Activated CD4-positive, alpha-beta T cell treated with anti-CD3 and anti-CD28 coated beads for 36 hours (primary cell): ENCODE results near the gene TIMP2. TPM values are rescaled to one million over a fixed set of nuclear protein-coding genes. Genes with fewer than 3 reads are reported as not detected.
"Not testable (repeated sequence)": the region's sequence is repeated elsewhere in the genome, so short reads cannot be mapped to it uniquely, and the experiment has no call there.

Experiments used
- ATAC-seq: fragments of 200-7000 bp; cut with Tn5 transposase; one replicate; pipeline ENCODE4 v1.10.0; 2021; ENCODE audit warnings: mild to moderate bottlenecking, moderate library complexity
- CTCF ChIA-PET: fragments of 350-600 bp; sonication (Branson Sonifier 250); formaldehyde crosslinking; loops from one replicate; lab custom pipeline; 2021; ENCODE audit warnings: antibody characterized with exemption; lab: Charles Lee
- POLR2A ChIA-PET: fragments of 350-600 bp; sonication (Branson Sonifier 250); formaldehyde crosslinking; loops from one replicate; lab custom pipeline; 2021; ENCODE audit warnings: antibody characterized with exemption, inconsistent platforms; lab: Charles Lee
- DNase-seq: peaks from one replicate; pipeline ENCODE4 v3.0.0-alpha.2; 2020
- H3K27ac Mint-ChIP-seq: one replicate; pipeline ENCODE4 v1.8.0; 2021; ENCODE audit warnings: mixed read lengths
- H3K27me3 Mint-ChIP-seq: one replicate; pipeline ENCODE4 v1.8.0; 2021; ENCODE audit warnings: mixed read lengths
- H3K36me3 Mint-ChIP-seq: one replicate; pipeline ENCODE4 v1.8.0; 2021; ENCODE audit warnings: low read depth, mixed read lengths
- H3K4me1 Mint-ChIP-seq: one replicate; pipeline ENCODE4 v1.8.0; 2021; ENCODE audit warnings: mixed read lengths
- H3K4me3 Mint-ChIP-seq: one replicate; pipeline ENCODE4 v1.8.0; 2021; ENCODE audit warnings: mild to moderate bottlenecking, moderate library complexity, mixed read lengths
- H3K9me3 Mint-ChIP-seq: one replicate; pipeline ENCODE4 v1.8.0; 2021; ENCODE audit warnings: low read depth, mixed read lengths
- intact Hi-C, 2 experiments: fragments of 100-400 bp; cut with DNase I in 1 of 2; cut with micrococcal nuclease in 1 of 2; formaldehyde crosslinking; loops; one replicate each; pipeline versions ENCODE4 v1.14.2 to v1.15.1; 2022 to 2024; cut with DNase I, micrococcal nuclease
- total RNA-seq, 2 experiments: library from RNA; stranded (reverse); gene quantifications; one replicate each; pipeline ENCODE4 v1.2.3, GENCODE V29; 2021

TIMP2 gene
- total RNA-seq, 2 experiments from 2014 or later = 1.6 to 1.9 TPM

DNA sequence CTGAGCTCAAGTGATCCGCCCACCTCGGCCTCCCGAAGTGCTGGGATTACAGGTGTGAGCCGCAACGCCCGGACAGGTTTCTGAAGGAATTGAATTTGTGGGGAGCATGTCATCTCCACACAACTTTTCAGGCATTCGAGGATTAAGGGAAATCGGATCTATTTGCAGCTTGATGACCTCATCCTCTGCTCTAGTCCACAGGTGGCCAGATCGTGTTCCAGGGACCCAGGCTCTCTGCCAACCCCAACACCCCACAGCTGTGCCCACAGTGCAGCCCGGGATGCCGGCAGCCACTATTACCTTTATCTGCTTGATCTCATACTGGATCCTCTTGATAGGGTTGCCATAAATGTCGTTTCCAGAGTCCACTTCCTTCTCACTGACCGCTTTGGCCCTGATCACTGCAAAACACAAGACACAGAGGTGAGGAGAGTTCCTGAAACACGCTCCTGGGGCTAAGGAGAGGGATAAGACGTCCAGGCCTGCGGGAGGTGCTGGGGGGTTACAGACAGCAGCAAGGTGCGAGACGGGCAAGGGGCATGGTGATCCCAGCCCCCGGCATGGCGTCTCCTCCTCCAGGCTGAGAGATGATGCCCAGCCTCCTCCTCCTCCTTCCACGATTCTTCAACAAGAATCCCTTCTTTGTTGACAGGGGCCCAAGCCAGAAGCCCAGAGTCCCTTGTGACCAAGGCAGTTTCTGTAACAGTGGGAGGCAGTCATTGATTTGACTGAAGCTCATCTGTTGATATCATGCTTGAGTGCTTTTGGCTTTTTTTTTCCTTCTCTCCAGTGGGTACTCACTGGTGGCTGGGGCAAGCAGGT, 51.5 kb downstream of the TIMP2 start:
- Mint-ChIP-seq H3K27me3 (no peaks in the 10 kb centered on the region), H3K9me3 (no peaks in the 10 kb centered on the region), H3K36me3 (no peaks in the 10 kb centered on the region), H3K4me3 (no peak overlapping the region), H3K4me1 (peaks cover 5% of the 10 kb centered on the region), H3K27ac (no peak overlapping the region)
- ChIA-PET POLR2A (no interaction called here), CTCF (interaction anchor here (0.6 to 4.2 kb wide), 3 partner anchors 8 to 519 kb away, joined by 3 to 26 read pairs (median 3); no protein-coding TSS in a partner anchor)
- DNase-seq (no peak), ATAC-seq (no peak)
- intact Hi-C loops = no loop called here

- CTCF ChIA-PET = interaction anchor here (0.6 kb wide), 1 partner anchor 16 kb away, joined by 3 read pairs; no protein-coding TSS in a partner anchor
- intact Hi-C loops = no loop called here
- Mint-ChIP-seq H3K9me3 (no peaks in the 10 kb centered on the region), H3K36me3 (no peaks in the 10 kb centered on the region), H3K4me3 (no peak overlapping the region), H3K27ac (no peak overlapping the region), H3K4me1 (peaks cover 4% of the 10 kb centered on the region), H3K27me3 (no peaks in the 10 kb centered on the region)
- POLR2A ChIA-PET = no interaction called here
- ATAC-seq (no peak), DNase-seq (no peak)
These were observed 52.7 kb downstream of the TIMP2 start for GRCh38 chr17:78872486-78872885.

- no peak for ATAC-seq
- no peak for DNase-seq
- no peak overlapping the region for H3K27ac Mint-ChIP-seq
- H3K9me3 Mint-ChIP-seq = no peaks in the 10 kb centered on the region
- no peaks in the 10 kb centered on the region for H3K36me3 Mint-ChIP-seq
- intact Hi-C loops = no loop called here
- peaks cover 3% of the 10 kb centered on the region for H3K4me1 Mint-ChIP-seq
- no peaks in the 10 kb centered on the region for H3K27me3 Mint-ChIP-seq
- H3K4me3 Mint-ChIP-seq = no peak overlapping the region
- POLR2A ChIA-PET = no interaction called here
- CTCF ChIA-PET = no interaction called here
These were observed 54.6 kb downstream of the TIMP2 start for GRCh38 chr17:78870621-78871020.

- Mint-ChIP-seq H3K4me3 (no peak overlapping the region), H3K36me3 (no peaks in the 10 kb centered on the region), H3K4me1 (peaks cover 3% of the 10 kb centered on the region), H3K27me3 (no peaks in the 10 kb centered on the region), H3K27ac (no peak overlapping the region), H3K9me3 (no peaks in the 10 kb centered on the region)
- ChIA-PET POLR2A (no interaction called here), CTCF (interaction anchor here (0.6 to 0.7 kb wide), 2 partner anchors 74 to 207 kb away, joined by 3 read pairs; no protein-coding TSS in a partner anchor)
- intact Hi-C loops = no loop called here
- ATAC-seq (no peak), DNase-seq (no peak)
These were observed 56.8 kb downstream of the TIMP2 start for GRCh38 chr17:78868391-78868790.

- POLR2A ChIA-PET = not testable (repeated sequence)
These were observed 58.1 kb downstream of the TIMP2 start for GRCh38 chr17:78867046-78867445.

GRCh38 chr17:78865682-78866390, 59.4 kb downstream of the TIMP2 start:
- Mint-ChIP-seq H3K4me3 (no peak overlapping the region), H3K27me3 (no peaks in the 10 kb centered on the region), H3K4me1 (peaks cover 3% of the 10 kb centered on the region), H3K36me3 (no peaks in the 10 kb centered on the region), H3K9me3 (no peaks in the 10 kb centered on the region), H3K27ac (no peak overlapping the region)
- ChIA-PET CTCF (interaction anchor here (0.5 to 3.0 kb wide), 35 partner anchors 9 to 1796 kb away, joined by 3 to 37 read pairs (median 4); partner anchors contain the start of gene CEP295NL), POLR2A (interaction anchor here (1.7 kb wide), 1 partner anchor 106 kb away, joined by 5 read pairs; no protein-coding TSS in a partner anchor)
- ATAC-seq (peak; percentile 75), DNase-seq (peak; percentile 81)
- intact Hi-C loops = loop anchor here (1.0 to 2.0 kb wide), 2 partner anchors 59 to 105 kb away; partner anchors contain the start of gene TIMP2 (in 2 of the 2)

More at GRCh38 chr17:78867046-78867445, 58.1 kb downstream of the TIMP2 start:
- H3K27ac Mint-ChIP-seq, intact Hi-C loops, H3K27me3 Mint-ChIP-seq, H3K36me3 Mint-ChIP-seq, DNase-seq, H3K4me1 Mint-ChIP-seq, H3K9me3 Mint-ChIP-seq, H3K4me3 Mint-ChIP-seq, ATAC-seq: not testable (repeated sequence)
- CTCF ChIA-PET = interaction anchor here (0.6 to 3.0 kb wide), 6 partner anchors 9 to 346 kb away, joined by 4 to 37 read pairs (median 9); no protein-coding TSS in a partner anchor

DNA sequence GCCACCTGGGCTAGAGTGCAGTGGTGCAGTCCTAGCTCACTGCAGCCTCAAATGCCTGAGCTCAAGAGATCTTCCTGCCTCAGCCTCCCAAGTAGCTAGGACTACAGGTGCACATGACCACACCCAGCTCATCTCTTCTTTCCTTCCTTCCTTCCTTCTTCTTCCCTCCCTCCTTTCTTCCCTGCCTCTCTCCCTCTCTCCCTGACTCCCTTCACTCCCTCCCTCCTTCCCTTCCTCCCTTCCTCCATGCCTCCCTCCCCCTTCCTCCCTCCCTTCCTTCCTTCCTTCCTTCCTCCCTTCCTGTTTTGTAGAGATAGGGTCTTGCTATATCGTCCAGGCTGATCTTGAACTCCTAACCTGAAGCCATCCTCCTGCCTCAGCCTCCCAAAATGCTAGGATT, 61.1 kb downstream of the TIMP2 start:
- no peak overlapping the region for H3K4me3 Mint-ChIP-seq
- intact Hi-C loops = loop anchor here (2.0 kb wide), 1 partner anchor 61 kb away; the partner anchor contains the start of gene TIMP2 (in 2 of the 2)
- POLR2A ChIA-PET = no interaction called here
- CTCF ChIA-PET = interaction anchor here (0.7 kb wide), 1 partner anchor 150 kb away, joined by 3 read pairs; no protein-coding TSS in a partner anchor
- H3K27me3 Mint-ChIP-seq = no peaks in the 10 kb centered on the region
- no peaks in the 10 kb centered on the region for H3K36me3 Mint-ChIP-seq
- DNase-seq = no peak
- peaks cover 3% of the 10 kb centered on the region for H3K4me1 Mint-ChIP-seq
- ATAC-seq = no peak
- H3K9me3 Mint-ChIP-seq = no peaks in the 10 kb centered on the region
- H3K27ac Mint-ChIP-seq = no peak overlapping the region

- Mint-ChIP-seq H3K36me3 (no peaks in the 10 kb centered on the region), H3K27ac (no peak overlapping the region), H3K4me3 (no peak overlapping the region), H3K9me3 (no peaks in the 10 kb centered on the region), H3K4me1 (peaks cover 3% of the 10 kb centered on the region), H3K27me3 (no peaks in the 10 kb centered on the region)
- DNase-seq (no peak), ATAC-seq (no peak)
- CTCF ChIA-PET = interaction anchor here (0.6 to 1.1 kb wide), 2 partner anchors 14 to 110 kb away, joined by 3 read pairs; no protein-coding TSS in a partner anchor
- POLR2A ChIA-PET = no interaction called here
- intact Hi-C loops = no loop called here
These were observed 62.8 kb downstream of the TIMP2 start for GRCh38 chr17:78862073-78863023.

DNA sequence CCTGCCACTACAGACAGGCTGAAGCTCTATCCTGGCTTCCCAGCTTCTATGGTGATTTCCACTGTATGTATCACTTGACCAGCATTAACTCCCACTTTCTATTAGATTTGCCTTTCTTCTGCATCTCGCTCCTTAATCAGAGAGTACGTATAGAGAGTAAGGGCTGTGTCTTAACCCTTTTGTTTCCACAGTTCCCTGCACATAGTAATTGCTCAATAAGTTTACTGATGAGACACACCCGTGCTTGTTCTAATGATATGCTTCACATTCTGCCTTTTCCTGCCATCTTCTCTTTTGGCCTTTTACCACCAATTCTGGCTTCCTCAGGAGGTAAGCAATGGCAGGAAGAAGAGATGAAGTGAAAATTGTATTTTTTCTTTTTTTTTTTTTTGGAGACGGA, 64.0 kb downstream of the TIMP2 start:
- ChIA-PET POLR2A (interaction anchor here (0.6 to 0.7 kb wide), 2 partner anchors 19 to 227 kb away, joined by 4 to 5 read pairs; no protein-coding TSS in a partner anchor), CTCF (no interaction called here)
- ATAC-seq = no peak
- Mint-ChIP-seq H3K9me3 (no peaks in the 10 kb centered on the region), H3K36me3 (no peaks in the 10 kb centered on the region), H3K27me3 (no peaks in the 10 kb centered on the region), H3K27ac (no peak overlapping the region), H3K4me3 (no peak overlapping the region), H3K4me1 (peaks cover 3% of the 10 kb centered on the region)
- intact Hi-C loops = no loop called here
- DNase-seq = no peak

GRCh38 chr17:78859051-78859450, 66.1 kb downstream of the TIMP2 start:
- Mint-ChIP-seq H3K4me1 (no peaks in the 10 kb centered on the region), H3K4me3 (no peak overlapping the region), H3K36me3 (no peaks in the 10 kb centered on the region), H3K9me3 (no peaks in the 10 kb centered on the region), H3K27ac (no peak overlapping the region), H3K27me3 (no peaks in the 10 kb centered on the region)
- no peak for ATAC-seq
- ChIA-PET CTCF (interaction anchor here (0.9 to 1.3 kb wide), 2 partner anchors 15 to 113 kb away, joined by 3 to 6 read pairs; no protein-coding TSS in a partner anchor), POLR2A (no interaction called here)
- intact Hi-C loops = no loop called here
- no peak for DNase-seq
